Putamen (tissue), 1 donor: ENCODE results near the gene ZFHX3.

Source experiments
- DNase-seq: peaks from one replicate; pipeline ENCODE4 v3.0.0-alpha.2; 2016; ENCODE audit warnings: low spot score

ZFHX3 gene

GRCh38 chr16:72788269-72788809 is 259.6 kb downstream of the ZFHX3 start:
- DNase-seq, result no peak

- peak; percentile 56 for DNase-seq
Observed at GRCh38 chr16:72787514-72788268, 260.2 kb downstream of the ZFHX3 start.

- no peak for DNase-seq
Observed at GRCh38 chr16:72787130-72787513, 260.8 kb downstream of the ZFHX3 start.

GRCh38 chr16:72786606-72787005 is 261.3 kb downstream of the ZFHX3 start:
- no peak for DNase-seq

- no peak for DNase-seq
Observed at GRCh38 chr16:72785886-72786285, 262.0 kb downstream of the ZFHX3 start.

GRCh38 chr16:72785171-72785570 is 262.8 kb downstream of the ZFHX3 start:
- no peak for DNase-seq

- DNase-seq, result no peak
Observed at GRCh38 chr16:72783716-72784318, 264.1 kb downstream of the ZFHX3 start.

GRCh38 chr16:72769876-72770275 is 278.1 kb downstream of the ZFHX3 start:
- DNase-seq, result no peak

- DNase-seq, result no peak
Observed at GRCh38 chr16:72768591-72768990, 279.3 kb downstream of the ZFHX3 start.

- DNase-seq, result no peak
Observed at GRCh38 chr16:72766506-72766905, 281.4 kb downstream of the ZFHX3 start.

- DNase-seq, result no peak
Observed at GRCh38 chr16:72764015-72764654, 283.8 kb downstream of the ZFHX3 start.

- DNase-seq, result no peak
Observed at GRCh38 chr16:72760581-72760980, 287.3 kb downstream of the ZFHX3 start.

- no peak for DNase-seq
Observed at GRCh38 chr16:72753881-72754280, 294.0 kb downstream of the ZFHX3 start.

GRCh38 chr16:72752004-72752695 is 295.8 kb downstream of the ZFHX3 start:
- no peak for DNase-seq

- DNase-seq, result no peak
Observed at GRCh38 chr16:72751076-72751475, 296.9 kb downstream of the ZFHX3 start.

- no peak for DNase-seq
Observed at GRCh38 chr16:72749091-72749490, 298.8 kb downstream of the ZFHX3 start.

GRCh38 chr16:72744076-72744793 is 303.7 kb downstream of the ZFHX3 start:
- no peak for DNase-seq

GRCh38 chr16:72743011-72743761 is 304.7 kb downstream of the ZFHX3 start:
- DNase-seq, result no peak

GRCh38 chr16:72740347-72740746 is 307.6 kb downstream of the ZFHX3 start:
- DNase-seq, result no peak

GRCh38 chr16:72739577-72739976 is 308.4 kb downstream of the ZFHX3 start:
- no peak for DNase-seq

GRCh38 chr16:72736074-72736473 is 311.9 kb downstream of the ZFHX3 start:
- no peak for DNase-seq
